GM23338 (cell line): ENCODE results near the gene FILIP1L. TPM values are rescaled to one million over a fixed set of nuclear protein-coding genes. Genes with fewer than 3 reads are reported as not detected.
"Not testable (repeated sequence)": the region's sequence is repeated elsewhere in the genome, so short reads cannot be mapped to it uniquely, and the experiment has no call there.

ENCODE experiments used
- ATAC-seq: fragments of 200-7000 bp; cut with Tn5 transposase; 3 replicates; pipeline ENCODE4 v1.9.1; 2020
- DNase-seq: peaks from one replicate; pipeline ENCODE4 v3.0.0-alpha.2; 2015; ENCODE audit warnings: low spot score
- H2AFZ ChIP-seq: fragments of 200-600 bp; sonication (generic); 2 replicates; pipeline ENCODE4 v1.8.0; 2016; ENCODE audit warnings: antibody characterized with exemption, mild to moderate bottlenecking, moderate library complexity
- H3F3A ChIP-seq: fragments of 200-600 bp; sonication (generic); replicated peaks from 2 replicates; pipeline ENCODE4 v1.8.0; 2017; ENCODE audit warnings: antibody characterized with exemption, mixed run types, low read depth
- H3K27ac ChIP-seq: fragments of 200-600 bp; sonication (generic); 2 replicates; pipeline ENCODE4 v1.6.1; 2016; ENCODE audit warnings: low read depth
- H3K27me3 ChIP-seq: fragments of 200-600 bp; sonication (generic); 2 replicates; pipeline ENCODE4 v1.8.0; 2016; ENCODE audit warnings: mild to moderate bottlenecking, mixed run types, moderate library complexity; ENCODE audit not compliant: insufficient read depth
- H3K36me3 ChIP-seq: fragments of 200-600 bp; sonication (generic); 2 replicates; pipeline ENCODE4 v1.8.0; 2016; ENCODE audit warnings: mild to moderate bottlenecking; ENCODE audit not compliant: insufficient read depth
- H3K4me1 ChIP-seq: fragments of 200-600 bp; sonication (generic); 2 replicates; pipeline ENCODE4 v1.8.0; 2016; ENCODE audit warnings: mild to moderate bottlenecking, moderate library complexity; ENCODE audit not compliant: insufficient read depth
- H3K4me2 ChIP-seq: fragments of 200-600 bp; sonication (generic); 2 replicates; pipeline ENCODE4 v1.7.1; 2017; ENCODE audit warnings: mixed run types
- H3K4me3 ChIP-seq: fragments of 200-600 bp; sonication (generic); 2 replicates; pipeline ENCODE4 v1.6.1; 2016; ENCODE audit warnings: mixed run types
- H3K79me2 ChIP-seq: fragments of 200-600 bp; sonication (generic); replicated peaks from 2 replicates; pipeline ENCODE4 v1.8.0; 2017; ENCODE audit warnings: mild to moderate bottlenecking; ENCODE audit not compliant: insufficient read depth
- H3K9me2 ChIP-seq: fragments of 200-600 bp; sonication (generic); 2 replicates; pipeline ENCODE4 v1.8.0; 2017; ENCODE audit not compliant: insufficient read depth
- H4K20me1 ChIP-seq: fragments of 200-600 bp; sonication (generic); replicated peaks from 2 replicates; pipeline ENCODE4 v1.8.0; 2017; ENCODE audit warnings: mild to moderate bottlenecking; ENCODE audit not compliant: insufficient read depth
- H3K27ac Mint-ChIP-seq: 2 replicates; pipeline ENCODE4 v1.8.0; 2020; ENCODE audit warnings: inconsistent platforms, mild to moderate bottlenecking, moderate library complexity, mixed read lengths
- H3K27me3 Mint-ChIP-seq: 3 replicates; pipeline ENCODE4 v1.8.0; 2022; ENCODE audit warnings: low read depth, mild to moderate bottlenecking, moderate library complexity, mixed read lengths, inconsistent platforms; ENCODE audit not compliant: insufficient read depth, poor library complexity
- H3K36me3 Mint-ChIP-seq: 3 replicates; pipeline ENCODE4 v1.8.0; 2021; ENCODE audit warnings: low read depth, mild to moderate bottlenecking, inconsistent platforms, moderate library complexity, mixed read lengths
- H3K4me1 Mint-ChIP-seq: 3 replicates; pipeline ENCODE4 v1.8.0; 2020; ENCODE audit warnings: mild to moderate bottlenecking, inconsistent platforms, mixed read lengths
- H3K4me3 Mint-ChIP-seq: 3 replicates; pipeline ENCODE4 v1.8.0; 2021; ENCODE audit warnings: moderate library complexity, mild to moderate bottlenecking, inconsistent platforms, mixed read lengths
- H3K9me3 Mint-ChIP-seq: 3 replicates; pipeline ENCODE4 v1.8.0; 2020; ENCODE audit warnings: moderate library complexity, mild to moderate bottlenecking, inconsistent platforms, mixed read lengths
- CREB1 ChIP-seq: fragments of 250-450 bp; sonication (Bioruptor Pico); IDR thresholded peaks from 2 replicates; pipeline ENCODE4 v1.5.0; 2020; ENCODE audit warnings: low read depth, mild to moderate bottlenecking, moderate library complexity
- ETS1 ChIP-seq: IDR thresholded peaks from 2 replicates; pipeline ENCODE4 v1.6.1; 2016; ENCODE audit warnings: antibody characterized with exemption
- EZH2phosphoT487 ChIP-seq: fragments of 200-600 bp; sonication (generic); IDR thresholded peaks from one replicate; pipeline ENCODE4 v1.8.1; 2018; ENCODE audit warnings: antibody characterized with exemption; ENCODE audit not compliant: unreplicated experiment
- JUNB ChIP-seq: IDR thresholded peaks from one replicate; pipeline ENCODE4 v1.6.1; 2016; ENCODE audit warnings: antibody characterized with exemption; ENCODE audit not compliant: unreplicated experiment
- NANOG ChIP-seq: IDR thresholded peaks from 2 replicates; pipeline ENCODE4 v1.6.1; 2016; ENCODE audit warnings: antibody characterized with exemption, borderline replicate concordance
- POLR2AphosphoS5 ChIP-seq: IDR thresholded peaks from 2 replicates; pipeline ENCODE4 v1.6.1; 2016; ENCODE audit warnings: antibody characterized with exemption, low read depth
- ZNF331 ChIP-seq: fragments of 250-450 bp; sonication (Bioruptor Pico); IDR thresholded peaks from 2 replicates; pipeline ENCODE4 v1.5.0; 2020; ENCODE audit warnings: low read depth, mild to moderate bottlenecking, moderate library complexity
- polyA plus RNA-seq: library from polyadenylated mRNA; unstranded; fragments of >200 nt; fragmentation: Nextera tagmentation; extraction: Ambion mirVana; gene quantifications from 2 replicates; pipeline ENCODE4 v1.2.1, GENCODE V29; 2016
- total RNA-seq: library from RNA; depleted of rRNA; stranded (reverse); fragments of >200 nt; shearing (Covaris generic); gene quantifications from 2 replicates; pipeline ENCODE4 v1.2.3, GENCODE V29; 2014
- TF ChIP-seq, protein P1 (sequence below), 2 experiments: fragments of 200-600 bp in 1 of 2; sonication (generic) in 1 of 2; conservative IDR thresholded peaks; 2 replicates each; pipeline versions ENCODE4 v1.5.1 to v1.6.1; 2016 to 2017; ENCODE audit warnings: antibody characterized with exemption in 2 of 2, low read depth in 2 of 2, mild to moderate bottlenecking in 2 of 2, moderate library complexity in 1 of 2

The FILIP1L gene
- total and polyA plus RNA-seq, 2 experiments from 2014 or later: 1.6 TPM; not detected in 1

GRCh38 chr3:99843590-99844258 lies 270.6 kb downstream of the FILIP1L start (continued):
- TF ChIP-seq EZH2phosphoT487 (no peak), ZNF331 (no peak), JUNB (no peak), CREB1 (CRISPR knock-in tag) (no peak), ETS1 (no peak), POLR2AphosphoS5 (no peak), NANOG (no peak)
- TF ChIP-seq, protein P1, sequence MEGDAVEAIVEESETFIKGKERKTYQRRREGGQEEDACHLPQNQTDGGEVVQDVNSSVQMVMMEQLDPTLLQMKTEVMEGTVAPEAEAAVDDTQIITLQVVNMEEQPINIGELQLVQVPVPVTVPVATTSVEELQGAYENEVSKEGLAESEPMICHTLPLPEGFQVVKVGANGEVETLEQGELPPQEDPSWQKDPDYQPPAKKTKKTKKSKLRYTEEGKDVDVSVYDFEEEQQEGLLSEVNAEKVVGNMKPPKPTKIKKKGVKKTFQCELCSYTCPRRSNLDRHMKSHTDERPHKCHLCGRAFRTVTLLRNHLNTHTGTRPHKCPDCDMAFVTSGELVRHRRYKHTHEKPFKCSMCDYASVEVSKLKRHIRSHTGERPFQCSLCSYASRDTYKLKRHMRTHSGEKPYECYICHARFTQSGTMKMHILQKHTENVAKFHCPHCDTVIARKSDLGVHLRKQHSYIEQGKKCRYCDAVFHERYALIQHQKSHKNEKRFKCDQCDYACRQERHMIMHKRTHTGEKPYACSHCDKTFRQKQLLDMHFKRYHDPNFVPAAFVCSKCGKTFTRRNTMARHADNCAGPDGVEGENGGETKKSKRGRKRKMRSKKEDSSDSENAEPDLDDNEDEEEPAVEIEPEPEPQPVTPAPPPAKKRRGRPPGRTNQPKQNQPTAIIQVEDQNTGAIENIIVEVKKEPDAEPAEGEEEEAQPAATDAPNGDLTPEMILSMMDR (conservative IDR thresholded peaks at IDR 0.05; ENCODE audit: low read depth in 2 of 2): no peak

DNA sequence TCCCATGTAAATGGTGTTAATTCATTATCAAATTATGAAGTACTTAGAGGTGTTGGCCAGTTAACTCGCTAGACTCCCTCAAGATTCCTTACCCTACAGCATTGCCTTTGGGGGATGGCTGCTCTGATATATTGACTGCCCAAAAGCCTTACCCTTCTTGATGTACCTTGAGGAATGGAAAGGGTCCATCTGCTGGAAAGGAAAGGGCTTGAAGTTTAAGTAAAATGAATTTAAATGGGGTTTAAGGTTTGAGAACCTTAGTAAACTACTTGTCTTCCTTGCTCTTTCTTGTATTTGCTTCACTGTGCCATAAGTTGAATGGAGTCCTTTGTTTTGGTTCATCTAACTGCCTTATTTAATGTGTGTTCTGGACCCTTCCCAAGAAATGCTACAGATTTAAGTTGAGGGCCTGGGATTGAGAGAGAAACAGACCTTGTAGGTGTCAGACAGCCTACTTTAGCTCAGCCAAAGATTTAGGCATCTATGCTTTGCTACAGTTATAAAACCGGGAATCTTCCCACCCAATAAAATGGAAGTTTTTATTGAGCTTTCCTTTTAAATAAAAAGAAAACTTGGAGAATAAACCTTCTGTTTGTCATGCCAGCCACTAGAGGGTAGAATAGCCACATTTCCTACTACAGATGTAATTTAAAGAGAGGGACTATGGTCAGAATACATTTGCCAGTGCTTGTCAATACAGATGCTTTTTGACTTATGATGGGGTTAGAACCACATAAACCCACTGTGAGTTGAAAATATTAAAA lies 271.3 kb downstream of the FILIP1L start:
- peak overlapping the region; percentile 0; the same call in 1 of the 2 replicates for H3K27ac Mint-ChIP-seq

GRCh38 chr3:99841949-99842348 lies 272.4 kb downstream of the FILIP1L start:
- not testable (repeated sequence) for H3K36me3 Mint-ChIP-seq, H3K27me3 Mint-ChIP-seq, H3K36me3 ChIP-seq, H3K4me2 ChIP-seq, H2AFZ ChIP-seq, DNase-seq, ATAC-seq, H3K9me3 Mint-ChIP-seq, H3K27me3 ChIP-seq, H3K27ac Mint-ChIP-seq, H4K20me1 ChIP-seq, H3K9me2 ChIP-seq, H3K4me1 ChIP-seq, H3K27ac ChIP-seq, H3K4me3 Mint-ChIP-seq, H3F3A ChIP-seq, H3K4me3 ChIP-seq
- H3K79me2 ChIP-seq: peaks cover 52% of the 10 kb centered on the region
- peaks cover 34% of the 10 kb centered on the region for H3K4me1 Mint-ChIP-seq

More for the DNA sequence above, 271.3 kb downstream of the FILIP1L start:
- Histone ChIP-seq H2AFZ (no peak overlapping the region), H3K27ac (no peak overlapping the region), H3K36me3 (no peaks in the 10 kb centered on the region), H3K79me2 (peaks cover 54% of the 10 kb centered on the region), H3K27me3 (no peaks in the 10 kb centered on the region), H3K9me2 (no peaks in the 10 kb centered on the region), H3F3A (no peaks in the 10 kb centered on the region), H3K4me2 (no peak overlapping the region), H4K20me1 (no peaks in the 10 kb centered on the region), H3K4me3 (no peak overlapping the region), H3K4me1 (peaks cover 9% of the 10 kb centered on the region)
- TF ChIP-seq CREB1 (CRISPR knock-in tag): no peak
- TF ChIP-seq, protein P1 (conservative IDR thresholded peaks at IDR 0.05; ENCODE audit: low read depth in 2 of 2): peak; percentile 64 to 80
- ATAC-seq (peak; percentile 83), DNase-seq (peak; percentile 75)
- Mint-ChIP-seq H3K36me3 (no peaks in the 10 kb centered on the region), H3K4me1 (peaks cover 34% of the 10 kb centered on the region), H3K9me3 (no peaks in the 10 kb centered on the region), H3K4me3 (no peak overlapping the region), H3K27me3 (peaks cover 3% of the 10 kb centered on the region)
